Hepatocyte (in vitro differentiated cells): Measurements from ENCODE around the gene CCL27.
A peak's percentile ranks its signal among the peaks of the same experiment; 100 is the strongest.

Source experiments
- CTCF ChIP-seq: fragments of 200-600 bp; sonication (generic); IDR thresholded peaks from 2 replicates; pipeline ENCODE4 v1.5.1; 2016; ENCODE audit warnings: antibody characterized with exemption, mild to moderate bottlenecking; ENCODE audit not compliant: poor library complexity
- EZH2 ChIP-seq: fragments of 200-600 bp; sonication (generic); IDR thresholded peaks from 2 replicates; pipeline ENCODE4 v1.6.1; 2016; ENCODE audit warnings: antibody characterized with exemption, mild to moderate bottlenecking, borderline replicate concordance
- EZH2phosphoT487 ChIP-seq: fragments of 200-600 bp; sonication (generic); IDR thresholded peaks from one replicate; pipeline ENCODE4 v1.6.1; 2018; ENCODE audit warnings: antibody characterized with exemption, mild to moderate bottlenecking, low read depth, moderate library complexity; ENCODE audit not compliant: unreplicated experiment, severe bottlenecking

GRCh38 chr9:34628656-34629490 lies 33.6 kb downstream of the CCL27 start, which contains the start of gene ARID3C:
- TF ChIP-seq CTCF (no peak), EZH2phosphoT487 (no peak), EZH2 (peak; percentile 47)
